ENCODE measurements around the gene CLIC4.

The CLIC4 gene

DNA sequence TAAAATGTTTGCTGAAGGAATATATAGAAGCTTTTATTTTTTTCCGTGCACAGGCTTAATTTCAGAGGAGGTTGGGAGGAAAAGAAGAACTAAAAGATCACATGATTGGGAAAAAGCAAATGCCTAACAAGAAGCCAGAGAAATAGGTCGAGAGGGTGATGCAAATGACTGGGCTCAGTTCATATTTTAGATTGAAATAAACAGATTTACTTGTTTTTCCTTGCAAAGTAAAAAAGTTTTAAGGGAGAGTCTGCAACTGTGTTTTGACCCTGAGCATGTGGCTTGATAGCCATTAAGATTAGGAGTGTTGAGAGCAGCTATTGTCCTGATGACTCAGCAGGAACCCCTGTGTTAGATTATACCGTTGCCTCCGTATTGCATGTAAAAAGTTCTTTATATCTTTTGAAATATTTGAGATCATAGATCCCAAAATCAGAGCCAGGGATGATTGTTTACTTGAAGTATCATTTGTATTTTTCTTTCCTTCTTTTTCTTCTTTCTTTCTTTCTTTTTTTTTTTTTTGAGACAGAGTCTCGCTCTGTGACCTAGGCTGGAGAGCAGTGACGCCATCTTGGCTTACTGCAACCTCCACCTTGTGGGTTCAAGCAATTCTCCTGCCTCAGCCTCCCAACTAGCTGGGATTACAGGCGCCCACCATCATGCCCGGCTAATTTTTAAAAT is 20.2 kb downstream of the CLIC4 start:
- Histone ChIP-seq H3K4me3 (ENCODE audit: low read depth, low read length) (no peak overlapping the region), H3K27ac (no peak overlapping the region), H3K9me3 (ENCODE audit: severe bottlenecking) (no peaks in the 10 kb centered on the region), H3K27me3 (ENCODE audit: insufficient read depth, low read depth, severe bottlenecking) (no peaks in the 10 kb centered on the region), H3K36me3 (no peaks in the 10 kb centered on the region; the same call in none of the 2 replicates)
- TF ChIP-seq CTCF (IDR thresholded peaks at IDR 0.05; ENCODE audit: low read depth, low read length) = no peak
- DNase-seq = no peak

GRCh38 chr1:24767351-24767750 is 22.1 kb downstream of the CLIC4 start:
- Histone ChIP-seq H3K27me3 (ENCODE audit: insufficient read depth, low read depth, severe bottlenecking) (no peaks in the 10 kb centered on the region), H3K27ac (no peak overlapping the region), H3K36me3 (no peaks in the 10 kb centered on the region; the same call in 1 of the 2 replicates), H3K4me3 (ENCODE audit: low read depth, low read length) (no peak overlapping the region), H3K9me3 (ENCODE audit: severe bottlenecking) (no peaks in the 10 kb centered on the region)
- no peak for DNase-seq
- no peak for TF ChIP-seq CTCF (IDR thresholded peaks at IDR 0.05; ENCODE audit: low read depth, low read length)

DNA sequence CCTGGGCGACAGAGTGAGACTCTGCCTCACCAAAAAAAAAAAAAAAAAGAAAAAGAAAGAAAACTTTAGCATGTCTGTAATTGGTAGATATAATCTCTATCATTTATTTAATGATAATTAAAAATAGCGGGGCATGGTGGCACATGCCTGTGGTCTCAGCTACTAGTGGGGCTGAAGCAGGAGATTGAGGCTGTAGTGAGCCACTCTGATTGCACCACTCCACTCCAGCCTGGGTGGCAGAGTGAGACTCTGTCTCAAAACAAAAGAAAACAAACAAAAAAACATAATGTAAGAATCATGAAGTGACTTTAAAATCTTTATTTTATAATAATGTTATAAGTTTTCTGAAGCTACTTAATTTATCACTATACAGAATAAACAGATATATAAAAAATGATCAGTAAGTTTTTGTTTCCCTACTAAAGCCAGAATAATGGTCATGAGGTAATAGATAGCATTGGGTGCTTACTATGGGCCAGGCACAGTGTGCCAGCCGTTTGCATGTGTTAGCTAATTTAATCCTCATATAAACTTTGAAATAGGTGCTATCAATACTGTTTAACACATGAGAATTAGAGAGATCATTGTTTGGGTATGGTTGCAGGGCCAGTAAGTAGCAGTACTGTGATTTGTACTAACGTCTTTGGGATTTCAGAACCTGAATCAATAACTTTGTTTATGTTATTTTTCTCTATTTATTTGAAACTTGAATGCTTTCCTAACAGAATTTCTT is 23.8 kb downstream of the CLIC4 start:
- TF ChIP-seq CTCF (IDR thresholded peaks at IDR 0.05; ENCODE audit: low read depth, low read length) = no peak
- Histone ChIP-seq H3K27me3 (ENCODE audit: insufficient read depth, low read depth, severe bottlenecking) (no peaks in the 10 kb centered on the region), H3K9me3 (ENCODE audit: severe bottlenecking) (no peaks in the 10 kb centered on the region), H3K27ac (no peak overlapping the region), H3K4me3 (ENCODE audit: low read depth, low read length) (no peak overlapping the region), H3K36me3 (no peaks in the 10 kb centered on the region; the same call in 1 of the 2 replicates)
- no peak for DNase-seq

GRCh38 chr1:24769656-24770651 is 24.7 kb downstream of the CLIC4 start:
- Histone ChIP-seq H3K36me3 (no peaks in the 10 kb centered on the region; the same call in 1 of the 2 replicates), H3K4me3 (ENCODE audit: low read depth, low read length) (no peak overlapping the region), H3K27me3 (ENCODE audit: insufficient read depth, low read depth, severe bottlenecking) (no peaks in the 10 kb centered on the region), H3K9me3 (ENCODE audit: severe bottlenecking) (no peaks in the 10 kb centered on the region), H3K27ac (no peak overlapping the region)
- no peak for TF ChIP-seq CTCF (IDR thresholded peaks at IDR 0.05; ENCODE audit: low read depth, low read length)
- no peak for DNase-seq

DNA sequence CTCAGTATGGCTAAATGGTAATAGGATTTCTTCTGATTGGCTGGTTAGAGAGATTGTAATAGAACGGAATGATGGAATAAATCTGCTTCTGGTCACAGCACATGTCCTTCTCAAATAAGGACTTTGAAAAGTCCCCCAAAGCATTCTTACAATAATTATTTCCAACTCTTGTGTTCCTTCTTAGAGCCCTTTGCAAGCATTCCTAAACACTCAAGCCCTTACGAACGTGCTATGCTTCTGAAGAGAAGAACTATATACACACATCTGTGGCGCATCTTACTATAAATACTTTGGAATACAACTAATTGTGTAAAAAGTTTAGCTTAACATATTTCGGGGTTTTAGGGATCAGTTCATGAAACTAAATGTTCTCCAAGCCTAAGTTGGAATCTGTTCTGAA is 25.6 kb downstream of the CLIC4 start:
- H3K27ac ChIP-seq = no peak overlapping the region

More for the DNA sequence above, 25.6 kb downstream of the CLIC4 start:
- H3K27me3 ChIP-seq (ENCODE audit: insufficient read depth, low read depth, severe bottlenecking) = no peaks in the 10 kb centered on the region
- no peak for TF ChIP-seq CTCF (IDR thresholded peaks at IDR 0.05; ENCODE audit: low read depth, low read length)
- H3K4me3 ChIP-seq (ENCODE audit: low read depth, low read length) = no peak overlapping the region
- H3K9me3 ChIP-seq (ENCODE audit: severe bottlenecking) = no peaks in the 10 kb centered on the region
- no peaks in the 10 kb centered on the region; the same call in 1 of the 2 replicates for H3K36me3 ChIP-seq
- no peak for DNase-seq

Measured in WERI-Rb-1 (cell line).